SU-DHL-6 (cell line): ENCODE results near the gene GPHN.

Source experiments
- CTCF ChIP-seq: fragments of 200-600 bp; sonication (generic); IDR thresholded peaks from one replicate; pipeline ENCODE4 v1.5.1; 2017; ENCODE audit warnings: antibody characterized with exemption, mild to moderate bottlenecking, low read length, moderate library complexity; ENCODE audit not compliant: insufficient read depth, poor library complexity, severe bottlenecking
- EZH2phosphoT487 ChIP-seq: fragments of 200-600 bp; sonication (generic), shearing (Covaris generic); conservative IDR thresholded peaks from 2 replicates; pipeline ENCODE4 v1.6.1; 2018; ENCODE audit warnings: mild to moderate bottlenecking, antibody characterized with exemption, low read length, moderate library complexity, mixed read lengths

GRCh38 chr14:66477567-66477966 is 30.4 kb upstream of the GPHN start:
- TF ChIP-seq EZH2phosphoT487 = no peak
- no peak for TF ChIP-seq CTCF
